Astrocyte (in vitro differentiated cells and primary cell): ENCODE results near the gene SLIT3. TPM values are rescaled to one million over a fixed set of nuclear protein-coding genes. Genes with fewer than 3 reads are reported as not detected.

Source experiments
- DNase-seq: peaks from one replicate; pipeline ENCODE4 v3.0.0-alpha.2; 2010; ENCODE audit warnings: low read depth
- FAIRE-seq: peaks from 2 replicates; lab custom pipeline; 2011; peaks lifted over from hg19 to GRCh38; lab: Jason Lieb, UNC
- H2AFZ ChIP-seq: 2 replicates; pipeline ENCODE4 v1.6.0; 2012; ENCODE audit warnings: low read depth, low read length, inconsistent platforms
- H3K27ac ChIP-seq: 2 replicates; pipeline ENCODE4 v1.5.1; 2011; ENCODE audit warnings: low read depth, low read length, inconsistent platforms
- H3K27me3 ChIP-seq: 2 replicates; pipeline ENCODE4 v1.6.0; 2011; ENCODE audit warnings: low read length, inconsistent platforms; ENCODE audit not compliant: insufficient read depth
- H3K36me3 ChIP-seq: 2 replicates; pipeline ENCODE4 v1.5.1; 2011; ENCODE audit warnings: low read length, inconsistent platforms; ENCODE audit not compliant: insufficient read depth
- H3K4me1 ChIP-seq: 2 replicates; pipeline ENCODE4 v1.5.1; 2011; ENCODE audit warnings: low read length, inconsistent platforms; ENCODE audit not compliant: insufficient read depth
- H3K4me2 ChIP-seq: 2 replicates; pipeline ENCODE4 v1.6.0; 2012; ENCODE audit warnings: low read length, inconsistent platforms
- H3K4me3 ChIP-seq: 2 replicates; pipeline ENCODE4 v1.5.1; 2011; ENCODE audit warnings: low read depth, mild to moderate bottlenecking, low read length, inconsistent platforms; ENCODE audit not compliant: insufficient read depth
- H3K79me2 ChIP-seq: 2 replicates; pipeline ENCODE4 v1.6.0; 2012; ENCODE audit warnings: mild to moderate bottlenecking, low read length, inconsistent platforms; ENCODE audit not compliant: insufficient read depth
- H3K9ac ChIP-seq: 2 replicates; pipeline ENCODE4 v1.6.0; 2012; ENCODE audit warnings: mild to moderate bottlenecking, low read length, inconsistent platforms
- H3K9me3 ChIP-seq: 2 replicates; pipeline ENCODE4 v1.5.1; 2012; ENCODE audit warnings: low read depth, mild to moderate bottlenecking, low read length, inconsistent platforms; ENCODE audit not compliant: insufficient read depth
- H4K20me1 ChIP-seq: 2 replicates; pipeline ENCODE4 v1.6.0; 2012; ENCODE audit warnings: low read length, inconsistent platforms; ENCODE audit not compliant: insufficient read depth
- H3K27ac Mint-ChIP-seq: one replicate; pipeline ENCODE4 v1.8.0; 2021; ENCODE audit warnings: mild to moderate bottlenecking, mixed read lengths; ENCODE audit not compliant: unreplicated experiment
- H3K27me3 Mint-ChIP-seq: one replicate; pipeline ENCODE4 v1.8.0; 2021; ENCODE audit warnings: low read depth, mixed read lengths; ENCODE audit not compliant: unreplicated experiment
- H3K36me3 Mint-ChIP-seq: one replicate; pipeline ENCODE4 v1.8.0; 2021; ENCODE audit warnings: low read depth, mixed read lengths; ENCODE audit not compliant: unreplicated experiment
- H3K4me1 Mint-ChIP-seq: one replicate; pipeline ENCODE4 v1.8.0; 2021; ENCODE audit warnings: low read depth, mixed read lengths; ENCODE audit not compliant: unreplicated experiment
- H3K4me3 Mint-ChIP-seq: one replicate; pipeline ENCODE4 v1.8.0; 2021; ENCODE audit warnings: mild to moderate bottlenecking, moderate library complexity, mixed read lengths; ENCODE audit not compliant: unreplicated experiment
- H3K9me3 Mint-ChIP-seq: one replicate; pipeline ENCODE4 v1.8.0; 2021; ENCODE audit warnings: mild to moderate bottlenecking, mixed read lengths; ENCODE audit not compliant: unreplicated experiment
- CTCF ChIP-seq: IDR thresholded peaks from 2 replicates; pipeline ENCODE4 v1.5.1; 2011; ENCODE audit warnings: low read depth, mild to moderate bottlenecking, inconsistent platforms, low read length, moderate library complexity; ENCODE audit not compliant: insufficient read depth
- EZH2 ChIP-seq: IDR thresholded peaks from 2 replicates; pipeline ENCODE4 v1.6.1; 2012; ENCODE audit warnings: mild to moderate bottlenecking, low read length, inconsistent platforms; ENCODE audit not compliant: insufficient read depth
- total RNA-seq: library from RNA; stranded (reverse); gene quantifications from 2 replicates; pipeline ENCODE4 v1.2.1, GENCODE V29; 2021

The SLIT3 gene
- total RNA-seq, 1 donor from 2014 or later: 20.7 TPM

- TF ChIP-seq EZH2 (no peak), CTCF (no peak)
- DNase-seq (no peak), FAIRE-seq (no peak)
- Mint-ChIP-seq H3K4me1 (no peaks in the 10 kb centered on the region), H3K27ac (no peak overlapping the region), H3K36me3 (peaks cover 4% of the 10 kb centered on the region), H3K27me3 (peaks cover 3% of the 10 kb centered on the region), H3K9me3 (no peaks in the 10 kb centered on the region), H3K4me3 (no peak overlapping the region)
- Histone ChIP-seq H3K4me3 (no peak overlapping the region), H3K4me2 (no peak overlapping the region), H3K36me3 (no peaks in the 10 kb centered on the region), H4K20me1 (no peaks in the 10 kb centered on the region), H3K9ac (no peak overlapping the region), H3K27me3 (no peaks in the 10 kb centered on the region), H2AFZ (no peak overlapping the region), H3K27ac (no peak overlapping the region), H3K9me3 (no peaks in the 10 kb centered on the region), H3K4me1 (no peaks in the 10 kb centered on the region), H3K79me2 (no peaks in the 10 kb centered on the region)
These were observed 263.5 kb downstream of the SLIT3 start for GRCh38 chr5:169037466-169037865.

GRCh38 chr5:169036079-169036805 lies 264.7 kb downstream of the SLIT3 start:
- FAIRE-seq: no peak
- no peaks in the 10 kb centered on the region for H3K36me3 ChIP-seq
- TF ChIP-seq EZH2: no peak
- TF ChIP-seq CTCF: no peak
- Mint-ChIP-seq H3K4me3 (no peak overlapping the region), H3K27ac (no peak overlapping the region), H3K36me3 (peaks cover 4% of the 10 kb centered on the region), H3K9me3 (no peaks in the 10 kb centered on the region), H3K27me3 (peaks cover 3% of the 10 kb centered on the region), H3K4me1 (no peaks in the 10 kb centered on the region)
- H3K4me2 ChIP-seq: no peak overlapping the region
- H4K20me1 ChIP-seq: no peaks in the 10 kb centered on the region
- H3K9me3 ChIP-seq: no peaks in the 10 kb centered on the region
- no peak overlapping the region for H3K27ac ChIP-seq
- H2AFZ ChIP-seq: no peak overlapping the region
- DNase-seq: no peak
- H3K4me1 ChIP-seq: no peaks in the 10 kb centered on the region
- no peak overlapping the region for H3K4me3 ChIP-seq
- no peak overlapping the region for H3K9ac ChIP-seq
- no peaks in the 10 kb centered on the region for H3K27me3 ChIP-seq
- no peaks in the 10 kb centered on the region for H3K79me2 ChIP-seq

DNA sequence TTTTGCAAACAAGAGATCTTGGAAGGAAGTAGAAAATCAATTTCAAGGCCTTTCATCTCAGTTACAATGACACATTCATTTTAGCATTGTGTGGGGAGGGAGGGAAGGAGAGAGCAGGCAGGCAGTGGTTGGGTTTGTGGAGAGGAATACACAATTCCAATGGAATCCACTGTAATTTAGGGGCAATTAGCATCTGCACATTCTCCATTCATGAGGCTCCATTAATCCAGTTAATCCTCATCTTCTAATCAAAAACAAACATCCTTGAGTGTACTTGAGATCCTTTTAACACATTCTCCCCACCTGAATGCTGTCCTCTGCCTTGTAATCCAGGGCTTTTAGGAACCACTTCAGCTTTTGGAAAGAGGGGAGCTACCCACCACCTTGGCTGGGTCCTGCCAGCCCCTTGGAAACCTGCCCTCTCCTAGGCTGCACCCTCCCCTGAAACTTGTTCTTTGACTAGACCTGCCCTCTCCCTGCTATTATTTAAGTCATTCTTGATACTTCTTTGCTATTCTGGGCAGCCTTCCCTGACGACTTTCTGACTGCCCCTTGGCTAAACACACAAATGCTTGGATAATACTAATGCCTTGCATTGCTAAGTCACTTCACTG lies 271.2 kb downstream of the SLIT3 start:
- no peaks in the 10 kb centered on the region for H4K20me1 ChIP-seq
- no peak overlapping the region for H3K4me3 ChIP-seq
- Mint-ChIP-seq H3K9me3 (no peaks in the 10 kb centered on the region), H3K4me3 (no peak overlapping the region), H3K4me1 (peaks cover 15% of the 10 kb centered on the region), H3K27me3 (no peaks in the 10 kb centered on the region), H3K36me3 (peaks cover 5% of the 10 kb centered on the region), H3K27ac (no peak overlapping the region)
- H3K79me2 ChIP-seq: no peaks in the 10 kb centered on the region
- H2AFZ ChIP-seq: no peak overlapping the region
- H3K27ac ChIP-seq: peak overlapping the region; percentile 11
- no peak for TF ChIP-seq CTCF
- TF ChIP-seq EZH2: no peak
- no peaks in the 10 kb centered on the region for H3K27me3 ChIP-seq
- H3K36me3 ChIP-seq: no peaks in the 10 kb centered on the region
- peaks cover 8% of the 10 kb centered on the region for H3K4me1 ChIP-seq
- no peaks in the 10 kb centered on the region for H3K9me3 ChIP-seq
- peak overlapping the region; percentile 3 for H3K9ac ChIP-seq
- H3K4me2 ChIP-seq: peak overlapping the region; percentile 37
- DNase-seq (peak; percentile 73), FAIRE-seq (no peak)
